Muscle of leg (tissue), 11 donors: ENCODE results near the gene CCDC12. TPM values are rescaled to one million over a fixed set of nuclear protein-coding genes. Genes with fewer than 3 reads are reported as not detected.

ENCODE experiments used
- DNase-seq: peaks from one replicate; pipeline ENCODE4 v3.0.0; 2013
- H3K27ac ChIP-seq: one replicate; pipeline ENCODE4 v1.5.1; 2013; ENCODE audit warnings: mild to moderate bottlenecking, low read length, control low read depth
- H3K27me3 ChIP-seq: one replicate; pipeline ENCODE4 v1.6.1; 2013; ENCODE audit warnings: low read length; ENCODE audit not compliant: control insufficient read depth, insufficient read depth
- H3K36me3 ChIP-seq: one replicate; pipeline ENCODE4 v1.6.1; 2013; ENCODE audit warnings: low read length; ENCODE audit not compliant: control insufficient read depth, insufficient read depth
- H3K4me1 ChIP-seq: one replicate; pipeline ENCODE4 v1.6.1; 2013; ENCODE audit warnings: low read length; ENCODE audit not compliant: control insufficient read depth, insufficient read depth
- H3K4me3 ChIP-seq: one replicate; pipeline ENCODE4 v1.5.1; 2013; ENCODE audit warnings: low read length, control low read depth
- H3K9me3 ChIP-seq: replicated peaks from 2 replicates; pipeline ENCODE4 v1.6.1; 2013; ENCODE audit warnings: low read depth, low read length; ENCODE audit not compliant: control insufficient read depth
- WGBS: methylation state at CpG from one replicate; pipeline ENCODE4 v1.1.5; 2013; ENCODE audit warnings: missing lambda C conversion rate; ENCODE audit not compliant: insufficient coverage; 5-methylcytosine and 5-hydroxymethylcytosine counted together
- polyA plus RNA-seq, 8 donors: library from polyadenylated mRNA; unstranded; fragments of 120-200 nt; gene quantifications; one replicate each; pipeline versions ENCODE4 v1.2.1 to v1.2.3, GENCODE V29; 2013; ENCODE audit warnings: inconsistent platforms in 1 of 8, low replicate concordance in 1 of 8; ENCODE audit not compliant: insufficient read length in 8 of 8, insufficient read depth in 1 of 8
- total RNA-seq: library from RNA; stranded (reverse); fragments of 120-200 nt; gene quantifications from one replicate; pipeline ENCODE4 v1.2.4, GENCODE V29; 2013

CCDC12 gene
- total and polyA plus RNA-seq, 9 donors = 37.7 to 56.4 (median 46.9) TPM

- peaks cover 64% of the 10 kb centered on the region for H3K36me3 ChIP-seq
- WGBS = no CpG with 5 or more reads among the region's 4 CpGs
Measured at GRCh38 chr3:47016086-47016933, 39.8 kb upstream of the CCDC12 start.

DNA sequence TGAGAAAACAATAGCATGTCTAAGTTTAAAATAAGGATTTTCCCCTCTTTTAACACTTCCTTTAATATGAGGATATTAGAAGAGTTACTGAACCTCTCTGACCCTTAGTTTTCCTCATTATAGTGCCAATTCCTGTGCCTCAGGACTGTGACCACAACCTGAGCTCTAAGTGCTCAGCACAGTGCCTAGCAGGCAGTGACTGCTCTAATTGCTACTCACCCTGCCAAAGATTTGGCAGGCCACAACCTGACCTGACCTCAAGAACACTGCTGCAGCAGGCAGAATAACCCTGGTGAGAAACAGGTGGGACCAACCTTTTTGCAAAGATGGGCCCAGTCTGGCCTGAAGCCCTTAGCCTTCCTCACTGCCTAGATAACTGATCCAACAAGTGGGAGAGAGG lies 38.6 kb upstream of the CCDC12 start:
- Histone ChIP-seq H3K36me3 (peaks cover 64% of the 10 kb centered on the region), H3K4me3 (no peak overlapping the region), H3K9me3 (no peaks in the 10 kb centered on the region), H3K27me3 (no peaks in the 10 kb centered on the region), H3K27ac (no peak overlapping the region), H3K4me1 (peaks cover 5% of the 10 kb centered on the region)
- peak; percentile 2 for DNase-seq

More at GRCh38 chr3:47016086-47016933, 39.8 kb upstream of the CCDC12 start:
- H3K9me3 ChIP-seq = no peaks in the 10 kb centered on the region
- H3K27ac ChIP-seq = no peak overlapping the region
- H3K27me3 ChIP-seq = no peaks in the 10 kb centered on the region
- H3K4me3 ChIP-seq = no peak overlapping the region
- peak; percentile 3 for DNase-seq
- no peaks in the 10 kb centered on the region for H3K4me1 ChIP-seq

DNA sequence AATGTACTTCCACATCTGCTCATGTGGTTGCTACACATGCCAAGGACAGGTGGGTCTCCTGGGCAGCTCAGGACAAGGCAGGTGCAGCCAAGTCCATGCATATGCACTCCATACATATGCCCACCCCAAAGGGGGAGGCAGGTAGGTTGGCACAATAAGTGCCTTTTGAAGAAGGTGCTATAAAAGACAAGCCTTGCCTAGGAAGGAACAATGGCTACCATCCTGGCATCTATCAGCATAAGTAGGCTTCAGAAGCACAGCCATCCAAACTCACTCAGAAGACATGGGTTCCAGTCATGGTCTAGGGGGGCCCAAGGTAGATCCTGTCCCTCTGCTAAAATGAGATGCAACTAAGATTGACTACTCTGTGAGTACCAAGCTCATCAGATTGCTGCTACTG lies 37.5 kb upstream of the CCDC12 start:
- H3K9me3 ChIP-seq = no peaks in the 10 kb centered on the region
- peaks cover 12% of the 10 kb centered on the region for H3K4me1 ChIP-seq
- H3K27ac ChIP-seq = no peak overlapping the region
- H3K27me3 ChIP-seq = no peaks in the 10 kb centered on the region
- H3K36me3 ChIP-seq = peaks cover 57% of the 10 kb centered on the region
- DNase-seq = peak; percentile 1
- H3K4me3 ChIP-seq = no peak overlapping the region

GRCh38 chr3:47013231-47013630 lies 36.7 kb upstream of the CCDC12 start:
- Histone ChIP-seq H3K4me3 (no peak overlapping the region), H3K4me1 (peaks cover 14% of the 10 kb centered on the region), H3K27ac (no peak overlapping the region), H3K27me3 (no peaks in the 10 kb centered on the region), H3K9me3 (no peaks in the 10 kb centered on the region), H3K36me3 (peaks cover 49% of the 10 kb centered on the region)
- no CpG with 5 or more reads among the region's 3 CpGs for WGBS
- DNase-seq = peak; percentile 1

GRCh38 chr3:47012342-47013230 lies 36.0 kb upstream of the CCDC12 start:
- H3K27me3 ChIP-seq = no peaks in the 10 kb centered on the region
- no peak overlapping the region for H3K27ac ChIP-seq
- H3K4me3 ChIP-seq = no peak overlapping the region
- no peaks in the 10 kb centered on the region for H3K9me3 ChIP-seq
- peaks cover 44% of the 10 kb centered on the region for H3K36me3 ChIP-seq
- 87% methylated on average over 6 of the region's 10 CpGs for WGBS
- H3K4me1 ChIP-seq = peaks cover 14% of the 10 kb centered on the region
- DNase-seq = peak; percentile 8

GRCh38 chr3:47011371-47011770 lies 34.8 kb upstream of the CCDC12 start:
- WGBS = 79% methylated on average over 4 of the region's 6 CpGs
- Histone ChIP-seq H3K27me3 (no peaks in the 10 kb centered on the region), H3K4me1 (peaks cover 14% of the 10 kb centered on the region), H3K27ac (no peak overlapping the region), H3K9me3 (no peaks in the 10 kb centered on the region), H3K36me3 (peaks cover 33% of the 10 kb centered on the region), H3K4me3 (no peak overlapping the region)
- peak; percentile 2 for DNase-seq

- no peak overlapping the region for H3K27ac ChIP-seq
Measured at GRCh38 chr3:47010910-47011309, 34.4 kb upstream of the CCDC12 start.

GRCh38 chr3:47010111-47010712 lies 33.7 kb upstream of the CCDC12 start:
- Histone ChIP-seq H3K4me3 (peak overlapping the region; percentile 69), H3K27ac (peak overlapping the region; percentile 87), H3K4me1 (peaks cover 14% of the 10 kb centered on the region), H3K9me3 (no peaks in the 10 kb centered on the region), H3K36me3 (peaks cover 29% of the 10 kb centered on the region), H3K27me3 (no peaks in the 10 kb centered on the region)
- peak; percentile 37 for DNase-seq
- WGBS = 49% methylated on average over 17 of the region's 23 CpGs

More at GRCh38 chr3:47010910-47011309, 34.4 kb upstream of the CCDC12 start:
- H3K27me3 ChIP-seq = no peaks in the 10 kb centered on the region
- H3K4me3 ChIP-seq = no peak overlapping the region
- 92% methylated on average over 4 of the region's 5 CpGs for whole genome bisulfite sequencing
- H3K36me3 ChIP-seq = peaks cover 31% of the 10 kb centered on the region
- H3K4me1 ChIP-seq = peaks cover 14% of the 10 kb centered on the region
- H3K9me3 ChIP-seq = no peaks in the 10 kb centered on the region
- DNase-seq = no peak

DNA sequence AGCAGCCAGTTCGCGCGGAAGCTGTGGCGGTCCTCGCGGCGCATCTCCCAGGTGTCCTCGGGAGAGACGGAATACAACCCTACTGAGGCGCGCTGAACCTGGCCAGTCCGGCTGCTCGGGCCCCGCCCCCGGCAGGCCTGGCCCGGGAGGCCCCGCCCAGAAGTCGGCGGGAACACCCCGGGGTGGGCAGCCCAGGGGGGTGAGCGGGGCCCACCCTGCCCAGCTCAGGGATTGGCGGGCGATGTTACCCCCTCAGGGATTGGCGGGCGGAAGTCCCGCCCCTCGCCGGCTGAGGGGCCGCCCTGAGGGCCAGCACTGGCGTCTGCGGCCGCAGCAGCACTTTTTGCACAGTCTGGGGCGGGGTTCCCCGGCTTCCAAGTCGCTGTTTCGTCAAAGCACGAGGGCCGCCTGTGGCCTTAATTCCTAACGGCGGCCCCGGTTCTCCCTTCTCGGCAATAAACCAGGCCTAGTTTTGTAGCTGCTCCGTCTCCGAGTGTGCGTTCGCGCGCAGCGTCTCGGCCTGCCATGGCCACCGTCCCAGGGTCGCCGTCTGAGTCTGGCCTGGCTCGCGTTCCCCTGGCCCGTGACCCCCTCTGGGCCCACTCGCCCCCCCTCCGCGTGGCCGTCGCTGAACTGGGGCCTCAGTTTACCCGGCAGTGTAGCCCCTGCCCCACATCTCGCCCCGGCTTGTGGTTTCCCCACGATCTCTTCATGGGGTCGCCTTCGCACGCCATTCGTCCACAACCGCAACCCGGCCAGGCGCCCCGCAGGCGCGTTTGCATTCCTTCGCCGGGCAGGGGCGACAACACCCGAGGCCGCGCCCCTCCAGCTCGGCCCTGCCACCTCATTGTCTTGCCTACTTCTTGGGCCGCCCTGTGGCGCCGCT lies 32.9 kb upstream of the CCDC12 start:
- Histone ChIP-seq H3K27me3 (no peaks in the 10 kb centered on the region), H3K27ac (peak overlapping the region; percentile 87), H3K36me3 (peaks cover 29% of the 10 kb centered on the region), H3K4me3 (peak overlapping the region; percentile 69), H3K4me1 (peaks cover 14% of the 10 kb centered on the region), H3K9me3 (no peaks in the 10 kb centered on the region)
- peak; percentile 96 for DNase-seq
- under 1% methylated on average over 85 of the region's 85 CpGs for WGBS
